ENCODE measurements around the gene GNB5. TPM values are rescaled to one million over a fixed set of nuclear protein-coding genes. Genes with fewer than 3 reads are reported as not detected.

The GNB5 gene
- total and polyA plus RNA-seq, 10 donors = 18.6 to 43.2 (median 30.3) TPM

DNA sequence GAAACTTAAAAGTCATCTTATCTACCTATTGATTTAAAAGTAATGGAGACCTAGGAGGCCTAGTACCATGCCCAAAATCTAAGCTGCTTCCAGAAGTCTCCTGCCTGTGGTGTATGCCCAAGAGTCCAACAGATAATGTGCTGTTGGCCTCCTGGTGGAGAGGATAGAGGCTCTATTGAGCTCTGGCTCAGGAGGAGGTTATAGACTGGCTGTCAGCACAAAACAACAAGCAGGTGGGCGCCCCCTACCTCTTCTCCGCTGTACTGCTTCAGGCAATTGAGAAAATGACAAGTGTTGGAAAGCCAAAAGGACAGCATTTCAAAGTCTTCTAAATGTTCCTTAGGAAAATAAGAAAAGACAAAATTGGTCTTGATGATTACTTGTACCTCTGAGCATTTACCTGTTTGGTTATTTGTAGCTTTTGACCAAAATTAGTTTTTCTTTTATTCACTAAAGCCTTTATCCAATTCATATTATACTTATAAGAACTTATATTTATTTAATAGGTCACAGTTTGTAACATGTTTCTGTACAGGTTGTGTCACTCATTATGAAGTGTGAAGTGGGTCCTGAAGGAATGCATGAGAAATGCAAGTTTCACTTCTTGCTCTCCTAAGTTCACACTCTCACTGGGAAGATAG is 17.2 kb upstream of the GNB5 start:
- H3K4me3 ChIP-seq = no peak overlapping the region
- WGBS, 5 donors = 47 to 82% (median 61%) methylated on average over 2 of the region's 2 CpGs
- peak; percentile 83 for DNase-seq
- no peak overlapping the region for H3K27ac ChIP-seq
- intact Hi-C loops (cut with DNase I; ENCODE audit: low total_unique reads) = loop anchor here (10.0 kb wide), 1 partner anchor 224 kb away; no protein-coding TSS in a partner anchor
- no peaks in the 10 kb centered on the region for H3K9me3 ChIP-seq
- TF ChIP-seq, protein P1, sequence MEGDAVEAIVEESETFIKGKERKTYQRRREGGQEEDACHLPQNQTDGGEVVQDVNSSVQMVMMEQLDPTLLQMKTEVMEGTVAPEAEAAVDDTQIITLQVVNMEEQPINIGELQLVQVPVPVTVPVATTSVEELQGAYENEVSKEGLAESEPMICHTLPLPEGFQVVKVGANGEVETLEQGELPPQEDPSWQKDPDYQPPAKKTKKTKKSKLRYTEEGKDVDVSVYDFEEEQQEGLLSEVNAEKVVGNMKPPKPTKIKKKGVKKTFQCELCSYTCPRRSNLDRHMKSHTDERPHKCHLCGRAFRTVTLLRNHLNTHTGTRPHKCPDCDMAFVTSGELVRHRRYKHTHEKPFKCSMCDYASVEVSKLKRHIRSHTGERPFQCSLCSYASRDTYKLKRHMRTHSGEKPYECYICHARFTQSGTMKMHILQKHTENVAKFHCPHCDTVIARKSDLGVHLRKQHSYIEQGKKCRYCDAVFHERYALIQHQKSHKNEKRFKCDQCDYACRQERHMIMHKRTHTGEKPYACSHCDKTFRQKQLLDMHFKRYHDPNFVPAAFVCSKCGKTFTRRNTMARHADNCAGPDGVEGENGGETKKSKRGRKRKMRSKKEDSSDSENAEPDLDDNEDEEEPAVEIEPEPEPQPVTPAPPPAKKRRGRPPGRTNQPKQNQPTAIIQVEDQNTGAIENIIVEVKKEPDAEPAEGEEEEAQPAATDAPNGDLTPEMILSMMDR (IDR thresholded peaks at IDR 0.05 in 8 of 11, conservative IDR thresholded peaks at IDR 0.05 in 3 of 11) = peak; percentile 43 to 82 (median 65)
- TF ChIP-seq POLR2AphosphoS5 (IDR thresholded peaks at IDR 0.05) (peak in 1 of 3 donors; percentile 22), POLR2A (IDR thresholded peaks at IDR 0.05) (no peak)
- H3K4me1 ChIP-seq = no peaks in the 10 kb centered on the region
- peaks cover 0 to 44% (median 5%) of the 10 kb centered on the region in 6 donors for H3K36me3 ChIP-seq
- no peaks in the 10 kb centered on the region for H3K27me3 ChIP-seq (replicated peaks in 1 of 7)

DNA sequence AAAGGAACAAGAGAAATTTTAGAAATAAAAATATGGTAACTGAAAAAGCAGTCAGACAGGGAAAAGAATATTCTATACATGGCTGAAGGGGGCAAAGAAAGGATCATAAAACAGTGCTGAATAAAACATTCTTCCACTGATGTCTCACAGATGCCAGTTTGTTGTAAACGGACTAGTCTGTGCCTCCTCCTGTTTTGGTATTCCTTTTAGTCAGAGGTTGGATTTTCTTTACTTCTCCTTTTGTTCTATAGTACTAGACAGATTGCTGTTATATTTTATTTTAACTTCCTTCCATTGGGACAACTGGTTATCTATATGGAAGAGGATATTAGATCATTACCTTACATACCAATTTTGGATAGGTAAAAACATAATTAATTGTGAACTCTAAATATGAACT is 16.0 kb upstream of the GNB5 start:
- H3K4me3 ChIP-seq = no peak overlapping the region
- intact Hi-C loops (cut with DNase I; ENCODE audit: low total_unique reads) = loop anchor here (10.0 kb wide), 1 partner anchor 222 kb away; no protein-coding TSS in a partner anchor
- TF ChIP-seq POLR2A (IDR thresholded peaks at IDR 0.05) = no peak
- TF ChIP-seq, protein P1 (IDR thresholded peaks at IDR 0.05 in 8 of 11, conservative IDR thresholded peaks at IDR 0.05 in 3 of 11) = no peak
- no peak for TF ChIP-seq POLR2AphosphoS5 (IDR thresholded peaks at IDR 0.05)
- H3K4me1 ChIP-seq = no peaks in the 10 kb centered on the region
- 39 to 50% (median 45%) methylated on average over 1 of the region's 1 CpG for WGBS, 5 donors
- H3K36me3 ChIP-seq = peaks cover 0 to 33% (median 5%) of the 10 kb centered on the region in 6 donors
- DNase-seq = no peak
- H3K9me3 ChIP-seq = no peaks in the 10 kb centered on the region
- H3K27ac ChIP-seq = no peak overlapping the region
- no peaks in the 10 kb centered on the region for H3K27me3 ChIP-seq (replicated peaks in 1 of 7)

GRCh38 chr15:52206446-52206845 is 15.3 kb upstream of the GNB5 start:
- no peak overlapping the region for H3K4me3 ChIP-seq
- H3K27ac ChIP-seq = no peak overlapping the region
- peaks cover 0 to 25% (median 5%) of the 10 kb centered on the region in 6 donors for H3K36me3 ChIP-seq
- no peak for DNase-seq
- no peak for TF ChIP-seq POLR2A (IDR thresholded peaks at IDR 0.05)
- TF ChIP-seq POLR2AphosphoS5 (IDR thresholded peaks at IDR 0.05) = no peak
- TF ChIP-seq, protein P1 (IDR thresholded peaks at IDR 0.05 in 8 of 11, conservative IDR thresholded peaks at IDR 0.05 in 3 of 11) = no peak
- no peaks in the 10 kb centered on the region for H3K27me3 ChIP-seq (replicated peaks in 1 of 7)
- H3K9me3 ChIP-seq = no peaks in the 10 kb centered on the region
- intact Hi-C loops (cut with DNase I; ENCODE audit: low total_unique reads) = loop anchor here (10.0 kb wide), 1 partner anchor 222 kb away; no protein-coding TSS in a partner anchor
- H3K4me1 ChIP-seq = no peaks in the 10 kb centered on the region
- 77 to 95% (median 87%) methylated on average over 2 of the region's 2 CpGs for WGBS, 5 donors

DNA sequence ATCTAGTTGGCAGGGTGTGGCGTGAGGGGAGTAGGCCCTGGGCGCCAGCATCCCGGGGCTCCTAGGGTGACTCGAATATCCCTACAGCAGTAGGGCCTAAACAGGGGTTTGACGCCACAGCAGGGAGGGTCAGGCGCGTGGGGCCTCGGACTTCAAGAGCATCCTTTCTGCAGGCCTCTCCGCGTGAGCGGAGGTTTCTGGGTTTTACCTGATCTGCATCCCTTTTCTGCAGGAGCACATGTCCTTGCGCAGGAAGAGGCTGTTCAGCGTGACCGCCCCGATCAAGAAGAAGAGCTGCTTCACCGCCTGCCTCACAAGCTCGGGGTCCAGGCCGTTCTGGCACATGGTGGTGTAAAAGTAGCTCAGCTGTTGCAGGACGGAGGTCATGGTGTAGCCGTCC is 13.5 kb upstream of the GNB5 start:
- 94 to 98% (median 98%) methylated on average over 13 to 20 of the region's 20 CpGs for WGBS, 5 donors
- Histone ChIP-seq H3K36me3 (peaks cover 0 to 23% (median 5%) of the 10 kb centered on the region in 6 donors), H3K9me3 (no peaks in the 10 kb centered on the region), H3K27me3 (replicated peaks in 1 of 7) (no peaks in the 10 kb centered on the region), H3K27ac (no peak overlapping the region), H3K4me3 (no peak overlapping the region), H3K4me1 (no peaks in the 10 kb centered on the region)
- intact Hi-C loops (cut with DNase I; ENCODE audit: low total_unique reads) = loop anchor here (10.0 kb wide), 1 partner anchor 220 kb away; no protein-coding TSS in a partner anchor
- TF ChIP-seq POLR2AphosphoS5 (IDR thresholded peaks at IDR 0.05) (no peak), POLR2A (IDR thresholded peaks at IDR 0.05) (no peak)
- TF ChIP-seq, protein P1 (IDR thresholded peaks at IDR 0.05 in 8 of 11, conservative IDR thresholded peaks at IDR 0.05 in 3 of 11) = no peak
- no peak for DNase-seq
